Upper lobe of left lung (tissue), 6 donors: ENCODE data around the gene FOXO6. TPM values are rescaled to one million over a fixed set of nuclear protein-coding genes. Genes with fewer than 3 reads are reported as not detected.

ENCODE experiments used
- ATAC-seq, 2 donors: fragments of 200-7000 bp; cut with Tn5 transposase; one replicate each; pipeline ENCODE4 v1.9.1; 2022; ENCODE audit warnings: mild to moderate bottlenecking in 2 of 2, moderate library complexity in 2 of 2; ENCODE audit not compliant: low FRiP score in 2 of 2
- DNase-seq, 2 donors: peaks; one replicate each; pipeline ENCODE4 v3.0.0-alpha.2; 2019 to 2020
- H3K27ac ChIP-seq, 4 donors: fragments of 200-600 bp; sonication (generic); one replicate each; pipeline ENCODE4 v1.5.1; 2016 to 2019
- H3K27me3 ChIP-seq, 4 donors: fragments of 200-600 bp; sonication (generic); one replicate each; pipeline ENCODE4 v1.5.1; 2017 to 2019
- H3K36me3 ChIP-seq, 4 donors: fragments of 200-600 bp; sonication (generic); one replicate each; pipeline ENCODE4 v1.5.1; 2016 to 2019
- H3K4me1 ChIP-seq, 4 donors: fragments of 200-600 bp; sonication (generic); one replicate each; pipeline ENCODE4 v1.5.1; 2018 to 2019
- H3K4me3 ChIP-seq, 4 donors: fragments of 200-600 bp; sonication (generic); one replicate each; pipeline ENCODE4 v1.5.1; 2017 to 2019; ENCODE audit warnings: mild to moderate bottlenecking in 2 of 4, moderate library complexity in 1 of 4
- H3K9me3 ChIP-seq, 4 donors: fragments of 200-600 bp; sonication (generic); one replicate each; pipeline ENCODE4 v1.5.1; 2018 to 2019
- EP300 ChIP-seq, 4 donors: sonication (generic); formaldehyde crosslinking; IDR thresholded peaks; one replicate each; pipeline ENCODE4 v1.5.1; 2017; ENCODE audit warnings: antibody characterized with exemption in 4 of 4, control low read depth in 2 of 4
- POLR2A ChIP-seq, 4 donors: fragments of 450-650 bp; IDR thresholded peaks; one replicate each; pipeline ENCODE4 v1.5.1; 2016 to 2017; ENCODE audit warnings: antibody characterized with exemption in 4 of 4, mild to moderate bottlenecking in 2 of 4
- POLR2AphosphoS5 ChIP-seq, 2 donors: sonication (generic); formaldehyde crosslinking; IDR thresholded peaks; one replicate each; pipeline ENCODE4 v1.5.1; 2017; ENCODE audit warnings: antibody characterized with exemption in 2 of 2
- WGBS, 2 donors: methylation state at CpG; one replicate each; pipeline ENCODE4 v1.1.5; 2017 to 2018; 5-methylcytosine and 5-hydroxymethylcytosine counted together
- total RNA-seq, 6 donors: library from RNA; depleted of rRNA in 4 of 6; stranded (reverse); fragments of >200 nt in 4 of 6; gene quantifications; one replicate each; pipeline versions ENCODE4 v1.1.0 to v1.2.1, GENCODE V29; 2016 to 2021
- TF ChIP-seq, protein P1 (sequence below), 6 experiments: fragments of 450-650 bp in 4 of 6; fragments of 200-600 bp in 2 of 6; sonication (generic) in 2 of 6; IDR thresholded peaks; one replicate each; pipeline ENCODE4 v1.5.1; 2016 to 2019; ENCODE audit warnings: antibody characterized with exemption in 6 of 6
- donor health status: DM: no; HTN: no; CAD: no; lungs with moderate emphysema.
- donor health status: DM: no; HTN: yes; CAD: no; lungs with severe emphysema.

Gene FOXO6
- total RNA-seq, 6 donors from 2014 or later = 0.31 to 1.2 (median 0.79) TPM

DNA sequence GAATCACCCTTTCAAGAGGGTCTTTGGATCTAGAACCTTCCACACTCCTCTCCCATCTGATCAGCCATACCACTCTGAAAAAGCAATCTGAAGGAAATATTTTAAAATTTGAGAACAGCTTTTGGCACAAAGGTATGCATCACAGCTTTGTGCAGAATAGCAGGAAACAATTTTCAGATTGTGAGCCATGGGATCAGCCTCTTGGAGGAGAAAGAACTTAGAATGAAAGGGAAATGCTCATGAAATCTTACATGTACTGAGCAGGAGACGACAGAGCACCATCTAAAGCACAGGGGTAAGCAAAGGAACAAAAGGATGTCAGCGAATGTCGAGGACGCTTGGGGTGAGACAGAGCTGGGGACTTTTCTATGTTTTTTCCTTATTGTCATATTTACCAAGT, 68.8 kb downstream of the FOXO6 start:
- no peak overlapping the region for H3K4me3 ChIP-seq
- no peaks in the 10 kb centered on the region for H3K27me3 ChIP-seq
- TF ChIP-seq POLR2A (IDR thresholded peaks at IDR 0.05) = no peak
- no peak for TF ChIP-seq EP300 (IDR thresholded peaks at IDR 0.05)
- TF ChIP-seq POLR2AphosphoS5 (IDR thresholded peaks at IDR 0.05) = no peak
- TF ChIP-seq, protein P1, sequence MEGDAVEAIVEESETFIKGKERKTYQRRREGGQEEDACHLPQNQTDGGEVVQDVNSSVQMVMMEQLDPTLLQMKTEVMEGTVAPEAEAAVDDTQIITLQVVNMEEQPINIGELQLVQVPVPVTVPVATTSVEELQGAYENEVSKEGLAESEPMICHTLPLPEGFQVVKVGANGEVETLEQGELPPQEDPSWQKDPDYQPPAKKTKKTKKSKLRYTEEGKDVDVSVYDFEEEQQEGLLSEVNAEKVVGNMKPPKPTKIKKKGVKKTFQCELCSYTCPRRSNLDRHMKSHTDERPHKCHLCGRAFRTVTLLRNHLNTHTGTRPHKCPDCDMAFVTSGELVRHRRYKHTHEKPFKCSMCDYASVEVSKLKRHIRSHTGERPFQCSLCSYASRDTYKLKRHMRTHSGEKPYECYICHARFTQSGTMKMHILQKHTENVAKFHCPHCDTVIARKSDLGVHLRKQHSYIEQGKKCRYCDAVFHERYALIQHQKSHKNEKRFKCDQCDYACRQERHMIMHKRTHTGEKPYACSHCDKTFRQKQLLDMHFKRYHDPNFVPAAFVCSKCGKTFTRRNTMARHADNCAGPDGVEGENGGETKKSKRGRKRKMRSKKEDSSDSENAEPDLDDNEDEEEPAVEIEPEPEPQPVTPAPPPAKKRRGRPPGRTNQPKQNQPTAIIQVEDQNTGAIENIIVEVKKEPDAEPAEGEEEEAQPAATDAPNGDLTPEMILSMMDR (IDR thresholded peaks at IDR 0.05) = no peak
- DNase-seq (no peak), ATAC-seq (no peak)
- no peak overlapping the region for H3K27ac ChIP-seq
- peaks cover 17 to 27% (median 20%) of the 10 kb centered on the region in 4 donors for H3K4me1 ChIP-seq
- 84 to 89% methylated on average over 4 of the region's 4 CpGs for WGBS, 2 donors
- H3K9me3 ChIP-seq = no peaks in the 10 kb centered on the region
- H3K36me3 ChIP-seq = no peaks in the 10 kb centered on the region

DNA sequence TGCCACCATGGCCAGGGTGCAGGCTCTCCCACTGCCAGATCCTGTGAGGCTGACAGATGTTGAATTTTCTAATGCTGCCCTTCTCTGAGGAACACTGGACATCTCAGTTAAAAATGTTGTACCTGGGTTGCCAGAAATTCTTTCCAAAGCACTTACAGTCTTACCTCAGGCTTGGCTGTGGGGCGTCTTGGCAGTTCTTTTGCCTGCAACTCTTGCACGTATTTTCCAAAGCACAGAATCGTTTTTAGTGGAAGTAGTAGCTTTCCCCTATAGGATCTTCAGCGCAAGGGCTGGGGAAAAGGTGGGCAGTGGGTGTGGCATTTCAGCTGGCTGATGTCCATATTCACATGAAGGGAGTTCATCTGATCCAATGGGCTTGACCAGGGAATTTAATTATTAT, 69.3 kb downstream of the FOXO6 start:
- ATAC-seq (no peak), DNase-seq (no peak)
- 83 to 89% methylated on average over 4 of the region's 4 CpGs for WGBS, 2 donors
- Histone ChIP-seq H3K36me3 (no peaks in the 10 kb centered on the region), H3K27ac (no peak overlapping the region), H3K4me3 (no peak overlapping the region), H3K4me1 (peaks cover 17 to 27% (median 20%) of the 10 kb centered on the region in 4 donors), H3K27me3 (no peaks in the 10 kb centered on the region), H3K9me3 (no peaks in the 10 kb centered on the region)
- no peak for TF ChIP-seq EP300 (IDR thresholded peaks at IDR 0.05)
- no peak for TF ChIP-seq POLR2AphosphoS5 (IDR thresholded peaks at IDR 0.05)
- no peak for TF ChIP-seq POLR2A (IDR thresholded peaks at IDR 0.05)
- TF ChIP-seq, protein P1 (IDR thresholded peaks at IDR 0.05) = no peak

DNA sequence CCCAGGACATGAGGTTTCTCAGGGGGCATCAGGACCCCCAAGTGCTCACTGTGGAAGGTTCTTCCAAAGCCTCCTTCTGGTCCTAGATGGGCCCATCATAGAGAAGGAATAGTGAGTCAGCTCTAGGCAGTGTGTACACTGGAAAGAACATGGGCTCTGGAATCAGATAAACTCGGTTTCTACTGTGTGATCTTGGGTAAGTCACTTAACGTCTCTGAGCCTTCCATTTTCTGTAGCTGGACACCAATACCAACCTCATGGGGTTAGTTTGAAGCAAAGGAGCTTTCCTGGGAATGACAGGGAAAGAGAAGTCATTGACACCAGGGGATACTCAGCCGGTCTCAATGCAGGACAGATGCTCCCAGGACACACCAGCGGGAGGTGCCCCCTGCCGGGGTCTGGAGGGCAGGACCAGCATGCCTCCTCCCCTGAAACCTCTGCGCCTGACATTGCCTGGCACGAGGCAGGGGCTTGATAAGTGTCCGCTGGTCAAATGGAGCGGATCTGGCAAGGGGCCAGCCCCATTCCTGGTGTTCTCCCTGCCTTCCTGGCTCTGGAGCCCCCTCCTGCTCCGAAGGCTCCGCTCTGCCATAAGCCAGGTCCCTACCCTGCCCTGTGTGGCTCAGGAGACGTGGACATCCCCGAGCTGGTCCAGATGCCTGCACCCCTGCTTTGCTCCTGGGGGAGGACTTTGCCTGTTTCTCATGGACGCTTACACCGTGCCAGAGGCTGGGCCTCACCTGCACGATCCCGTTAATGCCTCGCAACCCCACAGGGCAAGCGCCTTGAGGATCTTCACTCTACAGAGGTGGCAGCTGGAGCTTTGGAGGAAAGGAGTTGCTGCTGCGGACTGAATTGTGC, 70.5 kb downstream of the FOXO6 start:
- DNase-seq = no peak
- no peak for ATAC-seq
- H3K9me3 ChIP-seq = no peaks in the 10 kb centered on the region
- no peaks in the 10 kb centered on the region for H3K36me3 ChIP-seq
- H3K4me1 ChIP-seq = peaks cover 17 to 27% (median 20%) of the 10 kb centered on the region in 4 donors
- 87% methylated on average over 11 to 20 of the region's 20 CpGs for WGBS, 2 donors
- no peaks in the 10 kb centered on the region for H3K27me3 ChIP-seq
- no peak overlapping the region for H3K4me3 ChIP-seq
- H3K27ac ChIP-seq = peak overlapping the region in 3 of 4 donors; percentile 17 to 58 (median 26)
- TF ChIP-seq POLR2A (IDR thresholded peaks at IDR 0.05) (no peak), POLR2AphosphoS5 (IDR thresholded peaks at IDR 0.05) (no peak), EP300 (IDR thresholded peaks at IDR 0.05) (no peak)
- TF ChIP-seq, protein P1 (IDR thresholded peaks at IDR 0.05) = no peak

Other genes with a start within 250 kb of the FOXO6 start
- 10 to 100 TPM; 31.4 to 54.5 (median 36.6) TPM for gene SCMH1, start 119.1 kb upstream of the FOXO6 start, total RNA-seq
- gene EDN2, start 123.2 kb downstream of the FOXO6 start, total RNA-seq = 1 to 10 TPM in 1 of 6 donors, under 1 TPM in 2, not detected in 3; 0.49 to 4.0 (median 0.77) TPM